ENCODE data around the gene ANKRD36C.
"Not testable (repeated sequence)": the region's sequence is repeated elsewhere in the genome, so short reads cannot be mapped to it uniquely, and the experiment has no call there.

The ANKRD36C gene

GRCh38 chr2:95793970-95794369 lies 197.7 kb downstream of the ANKRD36C start:
- H3K27ac ChIP-seq (ENCODE audit: low read depth, low read length); H3K4me1 ChIP-seq (ENCODE audit: control insufficient read depth, insufficient read depth, low read length); H3K36me3 ChIP-seq (ENCODE audit: control insufficient read depth, insufficient read depth, low read length); H3K4me3 ChIP-seq (ENCODE audit: low read depth, low read length); H3K9me3 ChIP-seq (ENCODE audit: control insufficient read depth, insufficient read depth, low read length); H3K9ac ChIP-seq (ENCODE audit: low read depth, low read length); H3K27me3 ChIP-seq (ENCODE audit: control insufficient read depth, insufficient read depth, low read length): not testable (repeated sequence)

- not testable (repeated sequence) for H3K27me3 ChIP-seq (ENCODE audit: control insufficient read depth, insufficient read depth, low read length); H3K4me1 ChIP-seq (ENCODE audit: control insufficient read depth, insufficient read depth, low read length); H3K36me3 ChIP-seq (ENCODE audit: control insufficient read depth, insufficient read depth, low read length); H3K4me3 ChIP-seq (ENCODE audit: low read depth, low read length); H3K9me3 ChIP-seq (ENCODE audit: control insufficient read depth, insufficient read depth, low read length); H3K9ac ChIP-seq (ENCODE audit: low read depth, low read length); H3K27ac ChIP-seq (ENCODE audit: low read depth, low read length)
Measured at GRCh38 chr2:95790180-95790579, 201.4 kb downstream of the ANKRD36C start.

- not testable (repeated sequence) for H3K27ac ChIP-seq (ENCODE audit: low read depth, low read length); H3K4me3 ChIP-seq (ENCODE audit: low read depth, low read length); H3K27me3 ChIP-seq (ENCODE audit: control insufficient read depth, insufficient read depth, low read length); H3K9ac ChIP-seq (ENCODE audit: low read depth, low read length); H3K4me1 ChIP-seq (ENCODE audit: control insufficient read depth, insufficient read depth, low read length); H3K36me3 ChIP-seq (ENCODE audit: control insufficient read depth, insufficient read depth, low read length); H3K9me3 ChIP-seq (ENCODE audit: control insufficient read depth, insufficient read depth, low read length)
Measured at GRCh38 chr2:95789385-95789784, 202.2 kb downstream of the ANKRD36C start.

GRCh38 chr2:95788642-95789041 lies 203.0 kb downstream of the ANKRD36C start:
- not testable (repeated sequence) for H3K27ac ChIP-seq (ENCODE audit: low read depth, low read length); H3K4me1 ChIP-seq (ENCODE audit: control insufficient read depth, insufficient read depth, low read length); H3K4me3 ChIP-seq (ENCODE audit: low read depth, low read length); H3K36me3 ChIP-seq (ENCODE audit: control insufficient read depth, insufficient read depth, low read length); H3K27me3 ChIP-seq (ENCODE audit: control insufficient read depth, insufficient read depth, low read length); H3K9me3 ChIP-seq (ENCODE audit: control insufficient read depth, insufficient read depth, low read length); H3K9ac ChIP-seq (ENCODE audit: low read depth, low read length)

Measured in HUES48 (cell line).